ENCODE data around the gene RAB8A. TPM values are rescaled to one million over a fixed set of nuclear protein-coding genes. Genes with fewer than 3 reads are reported as not detected.

RAB8A gene
- total and polyA plus RNA-seq, 9 of the 15 experiments (the other 6 are each of a cell fraction or from before 2014, with no cell fraction given) = 11.2 to 102 (median 53.2) TPM

GRCh38 chr19:16111909-16112752 is 442 bp downstream of the RAB8A start (continued):
- TF ChIP-seq UBTF (IDR thresholded peaks at IDR 0.05; ENCODE audit: borderline replicate concordance in 1 of 2, low read depth in 2 of 2, low read length in 2 of 2) (0 out of 4 replicates have a peak, but pooled peaks of 1 of the 2 experiments have one; percentile 10), TBP (optimal IDR thresholded peaks at IDR 0.05; ENCODE audit: low read depth, low read length) (peak; percentile 78), ZNF277 (CRISPR knock-in tag; IDR thresholded peaks at IDR 0.05; ENCODE audit: borderline replicate concordance) (no peak), HDAC1 (IDR thresholded peaks at IDR 0.05) (0 out of 4 replicates have a peak, but pooled peaks of 1 of the 2 experiments have one; percentile 18), EWSR1 (IDR thresholded peaks at IDR 0.05; ENCODE audit: borderline replicate concordance, low read depth, partially characterized antibody) (no peak), NR2F6 (CRISPR knock-in tag; IDR thresholded peaks at IDR 0.05) (no peak), REST (IDR thresholded peaks at IDR 0.05; ENCODE audit: borderline replicate concordance) (no peak), REST (CRISPR knock-in tag; IDR thresholded peaks at IDR 0.05; ENCODE audit: low read depth) (0 out of 2 replicates have a peak, but pooled peaks have one; percentile 16)
- TF ChIP-seq, protein P1, sequence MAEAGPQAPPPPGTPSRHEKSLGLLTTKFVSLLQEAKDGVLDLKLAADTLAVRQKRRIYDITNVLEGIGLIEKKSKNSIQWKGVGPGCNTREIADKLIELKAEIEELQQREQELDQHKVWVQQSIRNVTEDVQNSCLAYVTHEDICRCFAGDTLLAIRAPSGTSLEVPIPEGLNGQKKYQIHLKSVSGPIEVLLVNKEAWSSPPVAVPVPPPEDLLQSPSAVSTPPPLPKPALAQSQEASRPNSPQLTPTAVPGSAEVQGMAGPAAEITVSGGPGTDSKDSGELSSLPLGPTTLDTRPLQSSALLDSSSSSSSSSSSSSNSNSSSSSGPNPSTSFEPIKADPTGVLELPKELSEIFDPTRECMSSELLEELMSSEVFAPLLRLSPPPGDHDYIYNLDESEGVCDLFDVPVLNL (CRISPR knock-in tag; IDR thresholded peaks at IDR 0.05; ENCODE audit: low read depth) = no peak
- TF ChIP-seq, protein P2, sequence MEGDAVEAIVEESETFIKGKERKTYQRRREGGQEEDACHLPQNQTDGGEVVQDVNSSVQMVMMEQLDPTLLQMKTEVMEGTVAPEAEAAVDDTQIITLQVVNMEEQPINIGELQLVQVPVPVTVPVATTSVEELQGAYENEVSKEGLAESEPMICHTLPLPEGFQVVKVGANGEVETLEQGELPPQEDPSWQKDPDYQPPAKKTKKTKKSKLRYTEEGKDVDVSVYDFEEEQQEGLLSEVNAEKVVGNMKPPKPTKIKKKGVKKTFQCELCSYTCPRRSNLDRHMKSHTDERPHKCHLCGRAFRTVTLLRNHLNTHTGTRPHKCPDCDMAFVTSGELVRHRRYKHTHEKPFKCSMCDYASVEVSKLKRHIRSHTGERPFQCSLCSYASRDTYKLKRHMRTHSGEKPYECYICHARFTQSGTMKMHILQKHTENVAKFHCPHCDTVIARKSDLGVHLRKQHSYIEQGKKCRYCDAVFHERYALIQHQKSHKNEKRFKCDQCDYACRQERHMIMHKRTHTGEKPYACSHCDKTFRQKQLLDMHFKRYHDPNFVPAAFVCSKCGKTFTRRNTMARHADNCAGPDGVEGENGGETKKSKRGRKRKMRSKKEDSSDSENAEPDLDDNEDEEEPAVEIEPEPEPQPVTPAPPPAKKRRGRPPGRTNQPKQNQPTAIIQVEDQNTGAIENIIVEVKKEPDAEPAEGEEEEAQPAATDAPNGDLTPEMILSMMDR (IDR thresholded peaks at IDR 0.05 in 2 of 3, conservative IDR thresholded peaks at IDR 0.05 in 1 of 3; ENCODE audit: insufficient read depth in 2 of 3, low read depth in 1 of 3, low read length in 3 of 3) = no peak
